Measurements from ENCODE around the gene TRMT61B.

DNA sequence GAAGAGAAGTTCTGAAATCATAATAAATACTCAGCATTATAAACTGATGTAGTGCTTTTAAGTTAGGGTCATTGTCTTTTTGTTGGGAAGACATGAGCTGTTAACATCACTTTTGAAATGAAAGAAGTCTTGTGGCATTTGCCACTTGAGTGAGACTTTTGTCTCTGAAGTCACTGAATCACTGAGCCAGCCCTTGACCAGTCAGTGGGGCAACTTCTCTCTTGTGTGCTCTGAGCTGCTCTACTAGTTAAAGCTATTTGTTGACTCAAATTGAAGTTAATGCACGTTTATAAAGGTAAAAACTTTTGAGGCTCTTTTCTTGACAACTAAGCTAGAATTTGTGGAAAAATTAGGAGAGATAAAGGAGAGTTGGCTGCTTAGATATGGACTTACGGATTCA is 31.1 kb upstream of the TRMT61B start:
- TF ChIP-seq, protein P1, sequence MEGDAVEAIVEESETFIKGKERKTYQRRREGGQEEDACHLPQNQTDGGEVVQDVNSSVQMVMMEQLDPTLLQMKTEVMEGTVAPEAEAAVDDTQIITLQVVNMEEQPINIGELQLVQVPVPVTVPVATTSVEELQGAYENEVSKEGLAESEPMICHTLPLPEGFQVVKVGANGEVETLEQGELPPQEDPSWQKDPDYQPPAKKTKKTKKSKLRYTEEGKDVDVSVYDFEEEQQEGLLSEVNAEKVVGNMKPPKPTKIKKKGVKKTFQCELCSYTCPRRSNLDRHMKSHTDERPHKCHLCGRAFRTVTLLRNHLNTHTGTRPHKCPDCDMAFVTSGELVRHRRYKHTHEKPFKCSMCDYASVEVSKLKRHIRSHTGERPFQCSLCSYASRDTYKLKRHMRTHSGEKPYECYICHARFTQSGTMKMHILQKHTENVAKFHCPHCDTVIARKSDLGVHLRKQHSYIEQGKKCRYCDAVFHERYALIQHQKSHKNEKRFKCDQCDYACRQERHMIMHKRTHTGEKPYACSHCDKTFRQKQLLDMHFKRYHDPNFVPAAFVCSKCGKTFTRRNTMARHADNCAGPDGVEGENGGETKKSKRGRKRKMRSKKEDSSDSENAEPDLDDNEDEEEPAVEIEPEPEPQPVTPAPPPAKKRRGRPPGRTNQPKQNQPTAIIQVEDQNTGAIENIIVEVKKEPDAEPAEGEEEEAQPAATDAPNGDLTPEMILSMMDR (IDR thresholded peaks at IDR 0.05) = no peak
- TF ChIP-seq EZH2 (IDR thresholded peaks at IDR 0.05; ENCODE audit: borderline replicate concordance, insufficient read depth, low read depth, low read length, poor library complexity, severe bottlenecking) = no peak
